CD4-positive, CD25-positive, alpha-beta regulatory T cell (primary cell): ENCODE data around the gene PGD. TPM values are rescaled to one million over a fixed set of nuclear protein-coding genes. Genes with fewer than 3 reads are reported as not detected.

Source experiments
- ATAC-seq, 2 donors: fragments of 150-1000 bp; cut with Tn5 transposase; one replicate each; pipeline ENCODE4 v1.10.0; 2021; ENCODE audit warnings: low read depth in 2 of 2, moderate number of reproducible peaks in 2 of 2, moderate library complexity in 1 of 2
- DNase-seq, 3 donors: peaks; one replicate each; pipeline versions ENCODE4 v3.0.0 to v3.0.0-alpha.2; 2012 to 2022; ENCODE audit warnings: mixed read lengths in 1 of 3
- H3K27ac ChIP-seq: one replicate; pipeline ENCODE4 v1.7.0; 2013; ENCODE audit warnings: mild to moderate bottlenecking, low read length; ENCODE audit not compliant: insufficient read depth, poor library complexity, severe bottlenecking
- H3K27me3 ChIP-seq: one replicate; pipeline ENCODE4 v1.7.0; 2013; ENCODE audit warnings: low read length; ENCODE audit not compliant: control insufficient read depth, insufficient read depth
- H3K36me3 ChIP-seq: one replicate; pipeline ENCODE4 v1.7.0; 2013; ENCODE audit warnings: mild to moderate bottlenecking, low read length, moderate library complexity; ENCODE audit not compliant: control insufficient read depth, insufficient read depth
- H3K4me1 ChIP-seq: 2 replicates; pipeline ENCODE4 v1.7.0; 2013; ENCODE audit warnings: mild to moderate bottlenecking, low read length; ENCODE audit not compliant: insufficient read depth, control insufficient read depth, poor library complexity, severe bottlenecking
- H3K4me3 ChIP-seq: one replicate; pipeline ENCODE4 v1.7.0; 2013; ENCODE audit warnings: low read depth, mild to moderate bottlenecking, low read length, moderate library complexity
- H3K9me3 ChIP-seq, 2 experiments: 1 replicate in 1 of 2; 2 replicates in 1 of 2; pipeline ENCODE4 v1.7.0; 2013; ENCODE audit warnings: low read length in 2 of 2, mild to moderate bottlenecking in 1 of 2, moderate library complexity in 1 of 2; ENCODE audit not compliant: control insufficient read depth in 2 of 2
- H3K27ac Mint-ChIP-seq, 3 donors: one replicate each; pipeline ENCODE4 v1.8.0; 2020 to 2022; ENCODE audit warnings: mild to moderate bottlenecking in 3 of 3, mixed read lengths in 3 of 3, moderate library complexity in 2 of 3
- H3K27me3 Mint-ChIP-seq: one replicate; pipeline ENCODE4 v1.8.0; 2022; ENCODE audit warnings: mild to moderate bottlenecking, mixed read lengths
- H3K36me3 Mint-ChIP-seq: one replicate; pipeline ENCODE4 v1.8.0; 2020; ENCODE audit warnings: mixed read lengths
- H3K4me1 Mint-ChIP-seq, 4 donors: one replicate each; pipeline ENCODE4 v1.8.0; 2020 to 2022; ENCODE audit warnings: mixed read lengths in 4 of 4, mild to moderate bottlenecking in 1 of 4
- H3K4me3 Mint-ChIP-seq, 4 donors: one replicate each; pipeline ENCODE4 v1.8.0; 2020 to 2022; ENCODE audit warnings: mild to moderate bottlenecking in 4 of 4, mixed read lengths in 4 of 4, moderate library complexity in 3 of 4
- H3K9me3 Mint-ChIP-seq, 7 donors: one replicate each; pipeline ENCODE4 v1.8.0; 2020 to 2022; ENCODE audit warnings: mixed read lengths in 7 of 7, mild to moderate bottlenecking in 3 of 7, moderate library complexity in 2 of 7
- polyA plus RNA-seq, 4 donors: library from polyadenylated mRNA; unstranded; fragments of 300-500 nt; fragmentation: Illumina TruSeq; gene quantifications; one replicate each; pipeline ENCODE4 v1.2.3, GENCODE V29; 2021
- total RNA-seq: library from RNA; stranded (reverse); gene quantifications from one replicate; pipeline ENCODE4 v1.2.3, GENCODE V29; 2022

PGD gene
- total and polyA plus RNA-seq, 5 donors from 2014 or later: 23.2 to 42.4 (median 39.8) TPM

DNA sequence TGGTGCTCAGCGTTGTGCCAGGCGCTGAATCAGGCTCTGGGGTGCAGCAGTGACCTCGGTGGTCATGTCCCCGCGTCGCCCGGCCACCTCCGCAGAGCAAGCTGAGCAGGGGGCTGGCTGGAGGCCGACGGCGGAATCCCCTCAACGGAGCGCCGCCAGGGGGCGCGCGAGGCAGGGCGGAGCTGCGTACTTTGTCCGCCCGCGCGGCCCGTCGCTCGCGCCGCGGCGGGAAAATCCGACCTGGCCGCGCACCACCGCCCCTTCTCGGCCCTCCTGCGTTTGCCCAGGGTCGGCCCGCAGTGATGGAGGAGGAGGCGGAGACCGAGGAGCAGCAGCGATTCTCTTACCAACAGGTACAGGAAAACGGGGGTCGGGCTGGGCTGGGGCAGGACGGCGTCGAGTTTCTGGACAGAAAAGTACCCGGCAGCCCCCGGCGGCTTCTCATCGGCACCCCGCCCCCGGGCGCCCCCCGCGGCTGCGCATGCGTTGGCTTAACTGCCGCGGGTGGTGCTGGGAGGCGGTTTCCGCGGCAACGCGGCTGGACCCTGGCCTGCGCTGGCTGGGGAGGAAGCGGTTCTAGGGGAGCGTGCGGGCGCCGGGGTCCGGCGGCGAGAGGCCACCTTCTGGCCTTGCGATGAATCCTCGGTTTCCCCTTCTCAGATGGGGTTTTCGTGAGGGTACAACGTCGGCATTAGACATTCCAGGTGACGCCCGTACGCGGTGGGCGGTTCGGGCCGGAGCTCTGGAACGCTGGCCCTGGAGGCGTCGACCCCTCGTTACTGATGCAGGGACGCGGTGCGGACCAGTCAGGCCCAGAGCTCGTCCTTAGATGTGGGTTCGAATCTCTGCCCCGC, 31.6 kb downstream of the PGD start, which contains the start of gene CENPS:
TSS of gene CENPS (plus strand) at position 218 of the 854 bp plus-strand sequence. CDS start at position 303, 85 bp downstream.
- peak; percentile 79 to 81 for ATAC-seq
- Mint-ChIP-seq H3K4me1 (peaks cover 11 to 28% (median 19%) of the 10 kb centered on the region in 4 donors), H3K36me3 (peaks cover 3% of the 10 kb centered on the region), H3K27ac (peak within 1 kb of the TSS; percentile 92 to 95 (median 94)), H3K9me3 (no peaks in the 10 kb centered on the region), H3K27me3 (no peaks in the 10 kb centered on the region), H3K4me3 (peak within 1 kb of the TSS; percentile 85 to 94 (median 90))
- peaks cover 19% of the 10 kb centered on the region for H3K4me1 ChIP-seq
- DNase-seq: peak; percentile 78 to 89 (median 88)
- H3K36me3 ChIP-seq: no peaks in the 10 kb centered on the region
- peak within 1 kb of the TSS; percentile 85 for H3K4me3 ChIP-seq
- no peaks in the 10 kb centered on the region for H3K27me3 ChIP-seq
- peak within 1 kb of the TSS; percentile 85 for H3K27ac ChIP-seq
- H3K9me3 ChIP-seq: no peaks in the 10 kb centered on the region

DNA sequence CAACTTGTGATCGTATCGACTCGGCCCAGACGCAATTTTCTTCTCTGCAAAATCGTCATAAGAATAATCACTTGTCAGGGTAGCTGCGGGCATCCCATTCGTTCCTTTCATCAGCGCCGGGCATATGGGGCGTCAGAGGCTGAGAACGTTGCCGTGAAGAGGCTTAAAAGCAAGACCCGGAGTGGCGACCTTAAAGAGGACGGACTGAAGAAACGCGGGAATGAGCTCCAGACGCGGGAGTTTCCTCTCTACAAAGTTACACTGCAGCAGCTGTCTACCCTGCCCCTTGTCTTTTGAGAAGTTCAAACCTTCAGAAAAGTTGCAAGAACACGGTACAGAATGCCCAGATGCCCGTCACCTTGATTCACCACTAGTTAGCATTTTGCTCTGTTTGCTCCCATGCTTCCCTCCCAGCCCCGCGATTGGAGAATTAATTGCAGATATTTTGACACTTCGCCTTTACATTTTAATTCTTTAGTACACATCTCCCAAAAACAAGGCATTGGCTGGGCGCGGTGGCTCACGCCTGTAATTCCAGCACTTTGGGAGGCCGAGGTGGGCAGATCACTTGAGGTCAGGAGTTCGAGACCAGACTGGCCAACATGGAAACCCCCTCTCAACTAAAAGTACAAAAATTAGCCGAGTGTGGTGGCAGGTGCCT, 32.3 kb downstream of the PGD start:
- Histone ChIP-seq H3K27ac (peak overlapping the region; percentile 85), H3K4me1 (peaks cover 19% of the 10 kb centered on the region), H3K36me3 (no peaks in the 10 kb centered on the region), H3K27me3 (no peaks in the 10 kb centered on the region), H3K9me3 (no peaks in the 10 kb centered on the region), H3K4me3 (peak overlapping the region; percentile 69)
- Mint-ChIP-seq H3K4me1 (peaks cover 11 to 28% (median 19%) of the 10 kb centered on the region in 4 donors), H3K4me3 (peak overlapping the region; percentile 85 to 94 (median 90)), H3K27me3 (no peaks in the 10 kb centered on the region), H3K9me3 (no peaks in the 10 kb centered on the region), H3K27ac (peak overlapping the region; percentile 85 to 95 (median 92)), H3K36me3 (peaks cover 3% of the 10 kb centered on the region)
- no peak for ATAC-seq
- DNase-seq: peak in 2 of 3 donors; percentile 11 to 34

GRCh38 chr1:10432910-10433700, 34.2 kb downstream of the PGD start:
- peak overlapping the region in 3 of 4 donors; percentile 28 to 52 (median 47) for H3K4me3 Mint-ChIP-seq
- Histone ChIP-seq H3K27me3 (no peaks in the 10 kb centered on the region), H3K4me1 (peaks cover 19% of the 10 kb centered on the region), H3K4me3 (no peak overlapping the region), H3K27ac (no peak overlapping the region), H3K36me3 (no peaks in the 10 kb centered on the region), H3K9me3 (no peaks in the 10 kb centered on the region)
- no peaks in the 10 kb centered on the region for H3K27me3 Mint-ChIP-seq
- H3K9me3 Mint-ChIP-seq: no peaks in the 10 kb centered on the region
- DNase-seq (no peak), ATAC-seq (no peak)
- peaks cover 3% of the 10 kb centered on the region for H3K36me3 Mint-ChIP-seq
- peaks cover 9 to 28% (median 18%) of the 10 kb centered on the region in 4 donors for H3K4me1 Mint-ChIP-seq
- no peak overlapping the region for H3K27ac Mint-ChIP-seq

DNA sequence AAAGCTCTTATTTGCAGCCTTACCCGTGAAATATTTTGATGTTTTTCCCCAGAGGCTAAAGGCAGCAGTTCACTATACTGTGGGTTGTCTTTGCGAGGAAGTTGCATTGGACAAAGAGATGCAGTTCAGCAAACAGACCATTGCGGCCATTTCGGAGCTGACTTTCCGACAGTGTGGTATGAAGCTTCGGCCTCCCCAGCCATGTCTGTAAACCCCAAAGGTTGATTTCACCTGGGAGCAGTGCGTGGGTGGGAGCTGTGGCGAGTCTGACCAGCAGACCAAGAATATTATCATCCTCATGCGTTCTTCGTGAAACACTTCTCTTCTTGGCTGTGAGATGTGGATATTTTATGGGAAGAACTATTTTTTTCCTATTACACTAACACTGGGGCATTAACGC, 34.9 kb downstream of the PGD start:
- H3K27ac Mint-ChIP-seq: no peak overlapping the region
- H3K4me1 Mint-ChIP-seq: peaks cover 9 to 28% (median 17%) of the 10 kb centered on the region in 4 donors
- Histone ChIP-seq H3K9me3 (no peaks in the 10 kb centered on the region), H3K27me3 (no peaks in the 10 kb centered on the region), H3K27ac (no peak overlapping the region), H3K4me3 (no peak overlapping the region), H3K4me1 (peaks cover 19% of the 10 kb centered on the region), H3K36me3 (no peaks in the 10 kb centered on the region)
- H3K9me3 Mint-ChIP-seq: no peaks in the 10 kb centered on the region
- no peaks in the 10 kb centered on the region for H3K27me3 Mint-ChIP-seq
- no peak for ATAC-seq
- peak overlapping the region in 2 of 4 donors; percentile 3 to 47 for H3K4me3 Mint-ChIP-seq
- DNase-seq: no peak
- H3K36me3 Mint-ChIP-seq: peaks cover 3% of the 10 kb centered on the region

- no peak overlapping the region for H3K4me3 ChIP-seq
- H3K27ac ChIP-seq: no peak overlapping the region
- DNase-seq: no peak
- ATAC-seq: no peak
- H3K4me1 ChIP-seq: peaks cover 15% of the 10 kb centered on the region
- H3K36me3 ChIP-seq: no peaks in the 10 kb centered on the region
- H3K27me3 Mint-ChIP-seq: no peaks in the 10 kb centered on the region
- H3K9me3 Mint-ChIP-seq: no peaks in the 10 kb centered on the region
- H3K9me3 ChIP-seq: no peaks in the 10 kb centered on the region
- H3K4me1 Mint-ChIP-seq: peaks cover 9 to 27% (median 16%) of the 10 kb centered on the region in 4 donors
- no peak overlapping the region for H3K27ac Mint-ChIP-seq
- no peaks in the 10 kb centered on the region for H3K27me3 ChIP-seq
- H3K4me3 Mint-ChIP-seq: no peak overlapping the region
- peaks cover 3% of the 10 kb centered on the region for H3K36me3 Mint-ChIP-seq
Measured at GRCh38 chr1:10434590-10434989, 35.7 kb downstream of the PGD start.

DNA sequence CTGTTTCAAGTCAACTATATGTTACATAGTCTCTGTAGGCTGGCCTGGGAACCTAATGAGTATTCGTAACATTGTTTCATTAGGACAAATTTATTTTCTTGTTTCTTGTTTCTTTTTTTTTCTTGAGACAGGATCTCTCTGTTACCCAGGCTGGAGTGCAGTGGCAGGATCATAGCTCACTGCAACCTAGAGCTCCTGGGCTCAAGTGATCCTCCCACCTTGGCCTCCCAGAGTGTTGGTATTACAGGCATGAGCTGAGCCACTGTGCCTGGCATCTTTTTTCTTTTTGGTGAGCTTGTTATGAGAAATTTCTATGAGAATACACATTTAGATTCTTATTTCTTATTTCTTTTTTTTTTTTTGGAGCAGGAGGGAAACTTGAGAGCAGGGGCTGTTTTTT, 38.2 kb downstream of the PGD start:
- H3K27ac Mint-ChIP-seq: no peak overlapping the region
- H3K27me3 Mint-ChIP-seq: no peaks in the 10 kb centered on the region
- peaks cover 5 to 9% (median 6%) of the 10 kb centered on the region in 4 donors for H3K4me1 Mint-ChIP-seq
- DNase-seq (no peak), ATAC-seq (no peak)
- Histone ChIP-seq H3K27me3 (no peaks in the 10 kb centered on the region), H3K4me1 (no peaks in the 10 kb centered on the region), H3K36me3 (no peaks in the 10 kb centered on the region), H3K9me3 (no peaks in the 10 kb centered on the region), H3K4me3 (no peak overlapping the region), H3K27ac (no peak overlapping the region)
- H3K36me3 Mint-ChIP-seq: peaks cover 3% of the 10 kb centered on the region
- H3K9me3 Mint-ChIP-seq: no peaks in the 10 kb centered on the region
- peak overlapping the region in 2 of 4 donors; percentile 44 to 51 for H3K4me3 Mint-ChIP-seq

- ATAC-seq (no peak), DNase-seq (no peak)
- Histone ChIP-seq H3K27me3 (no peaks in the 10 kb centered on the region), H3K9me3 (no peaks in the 10 kb centered on the region), H3K36me3 (no peaks in the 10 kb centered on the region), H3K27ac (no peak overlapping the region), H3K4me1 (no peaks in the 10 kb centered on the region), H3K4me3 (no peak overlapping the region)
- Mint-ChIP-seq H3K9me3 (no peaks in the 10 kb centered on the region), H3K27ac (peak overlapping the region in 1 of 3 donors; percentile 47), H3K4me1 (peaks cover 5 to 6% (median 5%) of the 10 kb centered on the region in 4 donors), H3K27me3 (no peaks in the 10 kb centered on the region), H3K4me3 (no peak overlapping the region), H3K36me3 (peaks cover 3% of the 10 kb centered on the region)
Measured at GRCh38 chr1:10438677-10439163, 39.9 kb downstream of the PGD start.
